ENCODE data around the gene NSD2. TPM values are rescaled to one million over a fixed set of nuclear protein-coding genes. Genes with fewer than 3 reads are reported as not detected.
A peak's percentile ranks its signal among the peaks of the same experiment; 100 is the strongest.

The NSD2 gene
- total RNA-seq, 4 donors from 2014 or later: 56.0 to 255 (median 98.9) TPM

DNA sequence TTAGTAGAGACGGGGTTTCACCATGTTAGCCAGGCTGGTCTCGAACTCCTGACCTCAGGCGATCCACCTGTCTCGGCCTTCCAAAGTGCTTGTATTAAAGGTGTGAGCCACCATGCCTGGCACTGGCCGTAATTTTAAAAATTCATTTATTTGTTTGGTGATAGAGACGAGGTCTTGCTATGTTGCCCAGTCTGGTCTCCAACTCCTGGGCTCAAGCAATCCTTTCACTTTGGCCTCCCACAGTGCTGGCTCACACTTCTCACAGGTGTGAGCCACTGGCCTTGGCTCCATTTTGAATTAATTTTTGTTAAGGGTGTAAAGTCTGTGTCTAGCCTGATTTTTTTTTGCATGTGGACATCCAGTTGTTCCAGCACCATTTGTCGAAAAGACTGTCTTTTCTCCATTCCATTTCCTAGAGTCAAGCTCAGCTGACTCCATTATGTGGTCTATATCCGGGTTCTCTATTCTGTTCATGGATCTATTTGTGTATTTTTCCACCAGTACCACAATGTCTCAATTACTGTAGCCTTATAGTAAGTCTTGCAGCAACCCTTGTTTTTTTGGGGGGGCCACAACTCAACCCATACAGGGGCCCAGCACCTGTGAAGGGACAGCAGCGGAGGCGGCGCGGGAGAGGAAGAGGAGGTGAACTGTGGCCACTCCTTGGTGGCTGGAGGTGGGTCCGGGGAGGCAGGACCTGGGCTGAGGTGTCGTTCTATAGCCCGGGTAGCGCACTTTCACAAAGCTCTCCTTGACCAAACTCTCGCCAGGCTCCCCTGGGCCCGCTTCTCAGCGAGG lies 1.5 kb upstream of the NSD2 start:
- DNase-seq: no peak
- peaks cover 0 to 32% (median 6%) of the 10 kb centered on the region in 4 donors for H3K4me1 ChIP-seq
- H3K36me3 ChIP-seq: no peaks in the 10 kb centered on the region

GRCh38 chr4:1870328-1870577 lies 940 bp upstream of the NSD2 start:
- Histone ChIP-seq H3K9me3 (no peaks in the 10 kb centered on the region), H3K36me3 (no peaks in the 10 kb centered on the region), H3K4me1 (peaks cover 0 to 32% (median 6%) of the 10 kb centered on the region in 4 donors), H3K4me3 (peak overlapping the region; percentile 71 to 98 (median 88)), H3K27me3 (no peaks in the 10 kb centered on the region), H3K27ac (peak overlapping the region; percentile 97 to 100 (median 100))
- DNase-seq: peak; percentile 90 to 95 (median 95)
- no peak for TF ChIP-seq POLR2A (IDR thresholded peaks at IDR 0.05)
- TF ChIP-seq, protein P1, sequence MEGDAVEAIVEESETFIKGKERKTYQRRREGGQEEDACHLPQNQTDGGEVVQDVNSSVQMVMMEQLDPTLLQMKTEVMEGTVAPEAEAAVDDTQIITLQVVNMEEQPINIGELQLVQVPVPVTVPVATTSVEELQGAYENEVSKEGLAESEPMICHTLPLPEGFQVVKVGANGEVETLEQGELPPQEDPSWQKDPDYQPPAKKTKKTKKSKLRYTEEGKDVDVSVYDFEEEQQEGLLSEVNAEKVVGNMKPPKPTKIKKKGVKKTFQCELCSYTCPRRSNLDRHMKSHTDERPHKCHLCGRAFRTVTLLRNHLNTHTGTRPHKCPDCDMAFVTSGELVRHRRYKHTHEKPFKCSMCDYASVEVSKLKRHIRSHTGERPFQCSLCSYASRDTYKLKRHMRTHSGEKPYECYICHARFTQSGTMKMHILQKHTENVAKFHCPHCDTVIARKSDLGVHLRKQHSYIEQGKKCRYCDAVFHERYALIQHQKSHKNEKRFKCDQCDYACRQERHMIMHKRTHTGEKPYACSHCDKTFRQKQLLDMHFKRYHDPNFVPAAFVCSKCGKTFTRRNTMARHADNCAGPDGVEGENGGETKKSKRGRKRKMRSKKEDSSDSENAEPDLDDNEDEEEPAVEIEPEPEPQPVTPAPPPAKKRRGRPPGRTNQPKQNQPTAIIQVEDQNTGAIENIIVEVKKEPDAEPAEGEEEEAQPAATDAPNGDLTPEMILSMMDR (IDR thresholded peaks at IDR 0.05): no peak

More for the DNA sequence above, 1.5 kb upstream of the NSD2 start:
- peak overlapping the region; percentile 97 to 100 (median 100) for H3K27ac ChIP-seq
- TF ChIP-seq POLR2A (IDR thresholded peaks at IDR 0.05): no peak
- TF ChIP-seq, protein P1 (IDR thresholded peaks at IDR 0.05): no peak
- no peaks in the 10 kb centered on the region for H3K27me3 ChIP-seq
- H3K9me3 ChIP-seq: no peaks in the 10 kb centered on the region
- peak overlapping the region; percentile 71 to 98 (median 88) for H3K4me3 ChIP-seq

- H3K4me1 ChIP-seq: peaks cover 0 to 32% (median 6%) of the 10 kb centered on the region in 4 donors
- peak overlapping the region; percentile 92 to 99 (median 96) for H3K4me3 ChIP-seq
- H3K36me3 ChIP-seq: no peaks in the 10 kb centered on the region
- TF ChIP-seq, protein P1 (IDR thresholded peaks at IDR 0.05): no peak
- TF ChIP-seq POLR2A (IDR thresholded peaks at IDR 0.05): no peak
- H3K27me3 ChIP-seq: no peaks in the 10 kb centered on the region
- H3K9me3 ChIP-seq: no peaks in the 10 kb centered on the region
- peak overlapping the region; percentile 92 to 97 (median 96) for H3K27ac ChIP-seq
- peak in 1 of 3 donors; percentile 66 for DNase-seq
Observed at GRCh38 chr4:1871471-1872021, 353 bp downstream of the NSD2 start.

DNA sequence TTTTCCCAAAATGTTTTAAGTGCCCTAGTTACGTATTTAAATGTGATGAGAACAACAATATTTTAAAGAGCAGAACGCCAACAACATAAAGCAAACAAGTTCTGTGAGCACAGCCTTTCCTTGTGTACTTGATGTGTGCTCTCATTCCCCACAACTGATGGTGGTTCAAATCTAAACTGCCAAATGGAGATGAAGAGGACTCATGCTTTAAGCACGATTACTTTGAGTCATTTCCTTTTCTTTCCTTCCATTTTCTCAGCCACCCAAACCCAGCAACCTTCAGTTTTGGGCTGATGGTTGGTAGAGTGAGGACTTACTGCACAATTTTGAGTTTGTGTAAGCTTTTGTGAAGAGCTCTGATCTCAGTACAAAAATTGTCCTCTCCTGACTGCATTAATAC lies 1.7 kb downstream of the NSD2 start:
- peak overlapping the region in 1 of 4 donors; percentile 97 for H3K27ac ChIP-seq
- TF ChIP-seq POLR2A (IDR thresholded peaks at IDR 0.05): no peak
- TF ChIP-seq, protein P1 (IDR thresholded peaks at IDR 0.05): no peak
- no peaks in the 10 kb centered on the region for H3K36me3 ChIP-seq
- H3K4me3 ChIP-seq: peak overlapping the region in 2 of 4 donors; percentile 99
- H3K27me3 ChIP-seq: no peaks in the 10 kb centered on the region
- H3K9me3 ChIP-seq: no peaks in the 10 kb centered on the region
- H3K4me1 ChIP-seq: peaks cover 0 to 32% (median 6%) of the 10 kb centered on the region in 4 donors
- no peak for DNase-seq

- Histone ChIP-seq H3K27me3 (no peaks in the 10 kb centered on the region), H3K4me3 (no peak overlapping the region), H3K4me1 (peaks cover 0 to 33% (median 6%) of the 10 kb centered on the region in 4 donors), H3K27ac (peak overlapping the region in 2 of 4 donors; percentile 2 to 97), H3K9me3 (no peaks in the 10 kb centered on the region), H3K36me3 (no peaks in the 10 kb centered on the region)
- TF ChIP-seq, protein P1 (IDR thresholded peaks at IDR 0.05): no peak
- no peak for DNase-seq
Observed at GRCh38 chr4:1873291-1873690, 2.1 kb downstream of the NSD2 start.

Data from Peyer's patch (tissue), 4 donors.